HepG2 (cell line): Measurements from ENCODE around the gene CMTM4. TPM values are rescaled to one million over a fixed set of nuclear protein-coding genes. Genes with fewer than 3 reads are reported as not detected.

Experiments used
- AGO1 ChIP-seq: fragments of 200-400 bp; formaldehyde crosslinking; IDR thresholded peaks from 2 replicates; pipeline ENCODE4 v1.6.1; 2017; ENCODE audit warnings: mild to moderate bottlenecking, low read depth, low read length, moderate library complexity; ENCODE audit not compliant: poor library complexity, severe bottlenecking
- CSRNP2 ChIP-seq: sonication (generic); formaldehyde crosslinking; conservative IDR thresholded peaks from 2 replicates; pipeline ENCODE4 v1.8.0; 2022; ENCODE audit warnings: low read depth, missing genetic modification reagents
- ELF4 ChIP-seq: sonication (generic); formaldehyde crosslinking; IDR thresholded peaks from 2 replicates; pipeline ENCODE4 v1.5.0; 2020; ENCODE audit warnings: missing genetic modification reagents, mild to moderate bottlenecking, moderate library complexity, borderline replicate concordance
- KDM5A ChIP-seq: fragments of 200-600 bp; sonication (generic); IDR thresholded peaks from 2 replicates; pipeline ENCODE4 v1.7.0; 2018; ENCODE audit warnings: antibody characterized with exemption, mild to moderate bottlenecking, low read length, borderline replicate concordance
- MAX ChIP-seq: IDR thresholded peaks from 2 replicates; pipeline ENCODE4 v1.6.1; 2012; ENCODE audit warnings: inconsistent platforms
- ZBTB7A ChIP-seq: sonication (generic); formaldehyde crosslinking; IDR thresholded peaks from 2 replicates; pipeline ENCODE4 v1.8.0; 2022; ENCODE audit warnings: mild to moderate bottlenecking, missing genetic modification reagents
- ZMYM3 ChIP-seq: sonication (generic); formaldehyde crosslinking; IDR thresholded peaks from 2 replicates; pipeline ENCODE4 v1.5.1; 2020; ENCODE audit warnings: mild to moderate bottlenecking, missing genetic modification reagents
- ZNF749 ChIP-seq: sonication (generic); formaldehyde crosslinking; IDR thresholded peaks from 2 replicates; pipeline ENCODE4 v1.8.0; 2022; ENCODE audit warnings: mild to moderate bottlenecking, missing genetic modification reagents, moderate library complexity, borderline replicate concordance
- polyA plus RNA-seq, 8 experiments: library from polyadenylated mRNA; depleted of rRNA in 3 of 8; stranded (reverse) in 7 of 8; unstranded in 1 of 8; fragments of >200 nt; fragmentation: Illumina TruSeq in 4 of 8; extraction: Trizol in 4 of 8; gene quantifications; 2 replicates each; pipeline versions ENCODE4 v1.2.1 to v1.2.3, GENCODE V29; 2011 to 2016; ENCODE audit warnings: low read depth in 4 of 8, missing spikeins in 1 of 8, mixed read lengths in 1 of 8; ENCODE audit not compliant: insufficient read depth in 1 of 8
- total RNA-seq, 5 experiments: library from RNA; depleted of rRNA; stranded (reverse); fragments of >200 nt; fragmentation: Illumina TruSeq; extraction: Trizol; gene quantifications; 2 replicates each; pipeline ENCODE4 v1.2.3, GENCODE V29; 2016; ENCODE audit warnings: low read depth in 1 of 5
- TF ChIP-seq, protein P1 (sequence below): sonication (generic); formaldehyde crosslinking; IDR thresholded peaks from 2 replicates; pipeline ENCODE4 v1.8.0; 2022; ENCODE audit warnings: missing genetic modification reagents, mild to moderate bottlenecking, inconsistent platforms, borderline replicate concordance

Gene CMTM4
- total and polyA plus RNA-seq, 2 of the 13 experiments (the other 11 are each of a cell fraction or from before 2014, with no cell fraction given), result 32.0 to 36.3 TPM

GRCh38 chr16:66605177-66605978 lies 91.2 kb downstream of the CMTM4 start (continued):
- TF ChIP-seq ZMYM3 (CRISPR knock-in tag) (peak; percentile 54; the same call in 1 of the 2 replicates), CSRNP2 (no peak), KDM5A (no peak), ELF4 (CRISPR knock-in tag) (no peak), MAX (0 out of 2 replicates have a peak, but pooled peaks have one; percentile 19), ZBTB7A (CRISPR knock-in tag) (no peak), AGO1 (peak; percentile 34), ZNF749 (CRISPR knock-in tag) (no peak)
- TF ChIP-seq, protein P1, sequence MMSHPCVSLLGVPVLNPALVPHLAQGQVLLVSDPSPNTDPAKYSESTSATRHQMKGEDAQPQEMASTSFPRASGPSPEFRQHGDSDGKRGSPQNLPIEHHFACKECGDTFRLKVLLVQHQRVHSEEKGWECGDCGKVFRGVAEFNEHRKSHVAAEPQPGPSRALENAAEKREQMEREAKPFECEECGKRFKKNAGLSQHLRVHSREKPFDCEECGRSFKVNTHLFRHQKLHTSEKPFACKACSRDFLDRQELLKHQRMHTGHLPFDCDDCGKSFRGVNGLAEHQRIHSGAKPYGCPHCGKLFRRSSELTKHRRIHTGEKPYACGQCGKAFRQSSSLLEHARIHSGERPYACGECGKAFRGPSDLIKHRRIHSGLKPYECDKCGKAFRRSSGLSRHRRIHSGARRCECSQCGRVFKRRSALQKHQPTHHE, result 0 out of 2 replicates have a peak, but pooled peaks have one; percentile 34
